PC-9 (cell line): ENCODE results near the gene SMIM38. TPM values are rescaled to one million over a fixed set of nuclear protein-coding genes. Genes with fewer than 3 reads are reported as not detected.

Experiments
- BruUV-seq: library from RNA; stranded (reverse); fragments of 400-500 nt; replicated peaks from 2 replicates; lab custom pipeline; 2021; lab: Mats Ljungman, UMichigan
- CTCF ChIA-PET: fragments of 300-600 bp; sonication (Branson Sonifier 250); formaldehyde crosslinking; loops from one replicate; lab custom pipeline; 2022; ENCODE audit warnings: antibody characterized with exemption; lab: Charles Lee
- POLR2A ChIA-PET: fragments of 300-600 bp; sonication (Branson Sonifier 250); formaldehyde crosslinking; loops from one replicate; lab custom pipeline; 2022; ENCODE audit warnings: antibody characterized with exemption; ENCODE audit not compliant: unreplicated experiment; lab: Charles Lee
- DNase-seq, 2 experiments: peaks; one replicate each; pipeline versions ENCODE4 v3.0.0 to v3.0.0-alpha.2; 2015 to 2022; ENCODE audit warnings: mixed read lengths in 1 of 2
- H2AFZ ChIP-seq: fragments of 200-600 bp; sonication (generic); 2 replicates; pipeline ENCODE4 v1.8.1; 2017; ENCODE audit warnings: antibody characterized with exemption
- H3F3A ChIP-seq: fragments of 200-600 bp; sonication (generic); 2 replicates; pipeline ENCODE4 v1.8.1; 2017; ENCODE audit warnings: antibody characterized with exemption, mild to moderate bottlenecking, low read depth; ENCODE audit not compliant: insufficient read depth
- H3K27ac ChIP-seq: fragments of 200-600 bp; sonication (generic); 2 replicates; pipeline ENCODE4 v1.6.1; 2016; ENCODE audit warnings: mixed run types
- H3K27me3 ChIP-seq: fragments of 200-600 bp; sonication (generic); 2 replicates; pipeline ENCODE4 v1.6.1; 2016; ENCODE audit warnings: low read depth, mixed run types; ENCODE audit not compliant: insufficient read depth
- H3K36me3 ChIP-seq: fragments of 200-600 bp; sonication (generic); 2 replicates; pipeline ENCODE4 v1.6.1; 2016; ENCODE audit warnings: low read depth, mixed run types
- H3K4me1 ChIP-seq: fragments of 200-600 bp; sonication (generic); replicated peaks from 2 replicates; pipeline ENCODE4 v1.6.1; 2016; ENCODE audit warnings: mixed run types; ENCODE audit not compliant: insufficient read depth
- H3K4me2 ChIP-seq: fragments of 200-600 bp; sonication (generic); 2 replicates; pipeline ENCODE4 v1.6.1; 2017; ENCODE audit warnings: mixed run types
- H3K4me3 ChIP-seq: fragments of 200-600 bp; sonication (generic); 2 replicates; pipeline ENCODE4 v1.6.1; 2016; ENCODE audit warnings: mixed run types
- H3K79me2 ChIP-seq: fragments of 200-600 bp; sonication (generic); 2 replicates; pipeline ENCODE4 v1.6.1; 2017; ENCODE audit warnings: low read depth, mixed run types
- H3K9me2 ChIP-seq: fragments of 200-600 bp; sonication (generic); 2 replicates; pipeline ENCODE4 v1.8.1; 2017; ENCODE audit warnings: mild to moderate bottlenecking; ENCODE audit not compliant: insufficient read depth
- H3K9me3 ChIP-seq: fragments of 200-600 bp; sonication (generic); 2 replicates; pipeline ENCODE4 v1.8.1; 2016; ENCODE audit warnings: low read depth; ENCODE audit not compliant: insufficient read depth
- H4K20me1 ChIP-seq: fragments of 200-600 bp; sonication (generic); 2 replicates; pipeline ENCODE4 v1.8.1; 2017; ENCODE audit not compliant: insufficient read depth
- CTCF ChIP-seq: fragments of 200-600 bp; sonication (generic); conservative IDR thresholded peaks from 2 replicates; pipeline ENCODE4 v1.6.1; 2017; ENCODE audit warnings: mixed run types, antibody characterized with exemption, mild to moderate bottlenecking, moderate library complexity
- EZH2 ChIP-seq: fragments of 200-600 bp; sonication (generic); IDR thresholded peaks from 2 replicates; pipeline ENCODE4 v1.8.0; 2017; ENCODE audit warnings: antibody characterized with exemption, low read depth
- intact Hi-C: fragments of 100-400 bp; cut with micrococcal nuclease; formaldehyde crosslinking; loops from one replicate; pipeline ENCODE4 v1.10.0; 2022; ENCODE audit not compliant: unreplicated experiment
- total RNA-seq: library from RNA; stranded (reverse); gene quantifications from 2 replicates; pipeline ENCODE4 v1.2.3, GENCODE V29; 2021

SMIM38 gene
- total RNA-seq, 1 experiment from 2014 or later = 0.26 TPM

GRCh38 chr11:69160296-69161116 is 4.8 kb downstream of the SMIM38 start:
- H3K9me2 ChIP-seq = no peaks in the 10 kb centered on the region
- H4K20me1 ChIP-seq = no peaks in the 10 kb centered on the region
- no peak overlapping the region for H3K4me2 ChIP-seq
- no peaks in the 10 kb centered on the region for H3K36me3 ChIP-seq
- BruUV-seq = no TSS peak
- H2AFZ ChIP-seq = no peak overlapping the region
- no peak for TF ChIP-seq EZH2
- no peak for TF ChIP-seq CTCF
- H3F3A ChIP-seq = no peaks in the 10 kb centered on the region
- H3K27me3 ChIP-seq = no peaks in the 10 kb centered on the region
- no peak overlapping the region for H3K4me3 ChIP-seq
- no peaks in the 10 kb centered on the region for H3K9me3 ChIP-seq
- POLR2A ChIA-PET = no interaction called here
- H3K27ac ChIP-seq = no peak overlapping the region
- DNase-seq = no peak
- intact Hi-C loops = no loop called here
- CTCF ChIA-PET = no interaction called here
- H3K4me1 ChIP-seq = peaks cover 15% of the 10 kb centered on the region
- no peaks in the 10 kb centered on the region for H3K79me2 ChIP-seq

DNA sequence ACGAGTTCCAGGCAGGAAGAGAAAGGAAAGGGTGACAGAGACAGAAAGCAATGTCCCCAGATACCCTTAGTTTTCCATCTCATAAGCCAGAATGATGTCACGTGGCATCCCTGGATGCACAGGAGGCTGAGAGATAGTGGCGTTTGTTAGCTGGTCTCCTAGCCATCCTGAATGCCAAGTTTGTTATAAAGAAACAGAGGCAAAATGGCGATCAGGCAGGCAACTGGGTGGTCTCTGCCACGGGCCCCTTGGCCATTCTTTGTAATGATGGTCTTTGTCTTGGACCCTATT is 5.3 kb downstream of the SMIM38 start:
- Histone ChIP-seq H3K9me2 (no peaks in the 10 kb centered on the region), H3K79me2 (no peaks in the 10 kb centered on the region), H3F3A (no peaks in the 10 kb centered on the region), H3K4me1 (peaks cover 14% of the 10 kb centered on the region), H3K27me3 (no peaks in the 10 kb centered on the region), H3K9me3 (no peaks in the 10 kb centered on the region), H2AFZ (no peak overlapping the region), H3K4me3 (no peak overlapping the region), H4K20me1 (no peaks in the 10 kb centered on the region), H3K36me3 (no peaks in the 10 kb centered on the region), H3K27ac (no peak overlapping the region), H3K4me2 (no peak overlapping the region)
- no peak for DNase-seq
- no TSS peak for BruUV-seq
- intact Hi-C loops = no loop called here
- ChIA-PET POLR2A (no interaction called here), CTCF (no interaction called here)
- TF ChIP-seq EZH2 = no peak
- TF ChIP-seq CTCF = no peak

- ChIA-PET CTCF (no interaction called here), POLR2A (interaction anchor here (0.5 kb wide), 1 partner anchor 8 kb away, joined by 3 read pairs; no protein-coding TSS in a partner anchor)
- Histone ChIP-seq H3K79me2 (no peaks in the 10 kb centered on the region), H3F3A (peaks cover 6% of the 10 kb centered on the region; the same call in 1 of the 2 replicates), H4K20me1 (no peaks in the 10 kb centered on the region), H3K4me1 (peaks cover 17% of the 10 kb centered on the region), H3K4me3 (no peak overlapping the region), H3K9me3 (no peaks in the 10 kb centered on the region), H3K27me3 (no peaks in the 10 kb centered on the region), H3K9me2 (no peaks in the 10 kb centered on the region), H3K4me2 (no peak overlapping the region), H3K27ac (no peak overlapping the region), H2AFZ (no peak overlapping the region), H3K36me3 (no peaks in the 10 kb centered on the region)
- no TSS peak for BruUV-seq
- DNase-seq = no peak
- TF ChIP-seq EZH2 (no peak), CTCF (no peak)
- intact Hi-C loops = no loop called here
These were observed 6.8 kb downstream of the SMIM38 start for GRCh38 chr11:69162505-69162904.
